Neuronal stem cell (in vitro differentiated cells): ENCODE measurements around the gene MARCHF3.
"Not testable (repeated sequence)": the region's sequence is repeated elsewhere in the genome, so short reads cannot be mapped to it uniquely, and the experiment has no call there.

Source experiments
- DNase-seq: peaks from one replicate; pipeline ENCODE4 v3.0.0-alpha.2; 2013; ENCODE audit warnings: low spot score
- H2AFZ ChIP-seq: one replicate; pipeline ENCODE4 v1.6.1; 2013; ENCODE audit warnings: mild to moderate bottlenecking, low read length, inconsistent platforms
- H2AK5ac ChIP-seq: 2 replicates; pipeline ENCODE4 v1.6.1; 2013; ENCODE audit warnings: low read depth, mild to moderate bottlenecking, inconsistent platforms, low read length, moderate library complexity, mixed read lengths
- H2BK120ac ChIP-seq: 2 replicates; pipeline ENCODE4 v1.6.1; 2013; ENCODE audit warnings: low read depth, mild to moderate bottlenecking, inconsistent platforms, low read length, moderate library complexity, mixed read lengths
- H2BK12ac ChIP-seq: one replicate; pipeline ENCODE4 v1.6.1; 2013; ENCODE audit warnings: low read length, inconsistent platforms
- H2BK15ac ChIP-seq: 2 replicates; pipeline ENCODE4 v1.6.1; 2013; ENCODE audit warnings: mild to moderate bottlenecking, low read length, inconsistent platforms, mixed read lengths
- H2BK5ac ChIP-seq: one replicate; pipeline ENCODE4 v1.6.1; 2013; ENCODE audit warnings: inconsistent platforms, mild to moderate bottlenecking, low read length, moderate library complexity
- H3K14ac ChIP-seq: one replicate; pipeline ENCODE4 v1.6.1; 2013; ENCODE audit warnings: low read length, inconsistent platforms
- H3K18ac ChIP-seq: 2 replicates; pipeline ENCODE4 v1.6.1; 2013; ENCODE audit warnings: low read length, inconsistent platforms
- H3K23ac ChIP-seq: 2 replicates; pipeline ENCODE4 v1.6.1; 2013; ENCODE audit warnings: low read depth, mild to moderate bottlenecking, mixed read lengths, low read length, inconsistent platforms; ENCODE audit not compliant: poor library complexity
- H3K27ac ChIP-seq: replicated peaks from 3 replicates; pipeline ENCODE4 v1.5.1; 2013; ENCODE audit warnings: low read length, inconsistent platforms
- H3K27me3 ChIP-seq, 3 experiments: 2 replicates each; pipeline ENCODE4 v1.6.1; 2013; ENCODE audit warnings: low read length in 3 of 3, mild to moderate bottlenecking in 2 of 3, inconsistent platforms in 1 of 3, low read depth in 1 of 3, mixed read lengths in 1 of 3, moderate library complexity in 1 of 3; ENCODE audit not compliant: control insufficient read depth in 3 of 3, insufficient read depth in 3 of 3
- H3K36me3 ChIP-seq, 2 donors: replicated peaks in 1 of 2; 2 replicates each; pipeline ENCODE4 v1.6.1; 2013; ENCODE audit warnings: low read length in 2 of 2; ENCODE audit not compliant: control insufficient read depth in 2 of 2, insufficient read depth in 2 of 2
- H3K4ac ChIP-seq: 2 replicates; pipeline ENCODE4 v1.6.1; 2013; ENCODE audit warnings: inconsistent platforms, mild to moderate bottlenecking, low read length, moderate library complexity
- H3K4me1 ChIP-seq, 2 donors: 1 replicate in 1 of 2; 2 replicates in 1 of 2; pipeline ENCODE4 v1.6.1; 2013; ENCODE audit warnings: low read length in 2 of 2, low read depth in 1 of 2; ENCODE audit not compliant: control insufficient read depth in 2 of 2, insufficient read depth in 1 of 2
- H3K4me2 ChIP-seq: one replicate; pipeline ENCODE4 v1.6.1; 2013; ENCODE audit warnings: mild to moderate bottlenecking, low read length, inconsistent platforms; ENCODE audit not compliant: insufficient read depth, poor library complexity, severe bottlenecking
- H3K4me3 ChIP-seq, 2 donors: 2 replicates each; pipeline ENCODE4 v1.5.1; 2013; ENCODE audit warnings: low read length in 2 of 2, mild to moderate bottlenecking in 2 of 2, inconsistent platforms in 1 of 2, moderate library complexity in 1 of 2
- H3K79me1 ChIP-seq: one replicate; pipeline ENCODE4 v1.6.1; 2013; ENCODE audit warnings: low read depth, mild to moderate bottlenecking, inconsistent platforms, low read length, moderate library complexity
- H3K9ac ChIP-seq: one replicate; pipeline ENCODE4 v1.6.1; 2013; ENCODE audit warnings: mild to moderate bottlenecking, low read depth, low read length, inconsistent platforms; ENCODE audit not compliant: poor library complexity
- H3K9me3 ChIP-seq, 2 donors: replicated peaks in 1 of 2; 2 replicates each; pipeline versions ENCODE3 to v1.6.1; 2013; ENCODE audit warnings: low read length in 2 of 2, mild to moderate bottlenecking in 2 of 2, inconsistent platforms in 1 of 2, low read depth in 1 of 2, mixed read lengths in 1 of 2, moderate library complexity in 1 of 2; ENCODE audit not compliant: control insufficient read depth in 2 of 2, insufficient read depth in 1 of 2
- H4K8ac ChIP-seq: one replicate; pipeline ENCODE4 v1.6.1; 2013; ENCODE audit warnings: low read depth, mild to moderate bottlenecking, inconsistent platforms, low read length, moderate library complexity
- H4K91ac ChIP-seq: one replicate; pipeline ENCODE4 v1.6.1; 2013; ENCODE audit warnings: low read length, low read depth, mild to moderate bottlenecking, inconsistent platforms; ENCODE audit not compliant: poor library complexity
- WGBS, 2 donors: extraction: QIAGEN DNeasy Blood & Tissue Kit; methylation state at CpG; one replicate each; pipeline ENCODE4 v1.1.7; 2013; ENCODE audit warnings: missing lambda C conversion rate in 2 of 2, mixed read lengths in 1 of 2; ENCODE audit not compliant: insufficient read length in 2 of 2, insufficient replicate concordance in 1 of 2; ENCODE audit errors: extremely low coverage in 2 of 2; 5-methylcytosine and 5-hydroxymethylcytosine counted together

MARCHF3 gene

GRCh38 chr5:127055880-127056653, 25.7 kb upstream of the MARCHF3 start:
- Histone ChIP-seq H4K8ac (no peak overlapping the region), H3K23ac (no peak overlapping the region), H2AK5ac (no peak overlapping the region), H2BK120ac (no peak overlapping the region), H3K9ac (no peak overlapping the region), H2AFZ (no peak overlapping the region), H3K4me2 (no peak overlapping the region), H3K36me3 (no peaks in the 10 kb centered on the region), H3K4ac (no peak overlapping the region), H3K27me3 (no peaks in the 10 kb centered on the region), H3K9me3 (peaks cover 0 to 9% of the 10 kb centered on the region in 2 donors), H2BK15ac (no peak overlapping the region), H2BK12ac (no peak overlapping the region), H2BK5ac (no peak overlapping the region), H3K14ac (no peak overlapping the region), H3K18ac (no peak overlapping the region), H3K27ac (no peak overlapping the region), H3K4me3 (no peak overlapping the region), H4K91ac (no peak overlapping the region), H3K79me1 (no peaks in the 10 kb centered on the region), H3K4me1 (no peaks in the 10 kb centered on the region)
- no CpG with 5 or more reads among the region's 3 CpGs for WGBS, 2 donors
- DNase-seq = no peak

DNA sequence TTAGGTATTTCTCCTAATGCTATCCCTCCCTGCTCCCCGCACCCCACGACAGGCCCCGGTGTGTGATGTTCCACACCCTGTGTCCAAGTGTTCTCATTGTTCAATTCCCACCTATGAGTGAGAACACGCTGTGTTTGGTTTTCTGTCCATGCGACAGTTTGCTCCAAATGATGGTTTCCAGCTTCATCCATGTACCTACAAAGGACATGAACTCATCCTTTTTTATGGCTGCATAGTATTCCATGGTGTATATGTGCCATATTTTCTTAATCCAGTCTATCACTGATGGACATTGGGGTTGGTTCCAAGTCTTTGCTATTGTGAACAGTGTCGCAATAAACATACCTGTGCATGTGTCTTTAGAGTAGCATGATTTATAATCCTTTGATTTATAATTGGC, 23.2 kb upstream of the MARCHF3 start:
- H2BK120ac ChIP-seq, H3K14ac ChIP-seq, H3K4ac ChIP-seq, H3K9me3 ChIP-seq, H4K8ac ChIP-seq, DNase-seq, H3K4me2 ChIP-seq, H3K18ac ChIP-seq, H3K36me3 ChIP-seq, H2AK5ac ChIP-seq, H2BK15ac ChIP-seq, H3K27me3 ChIP-seq, H2BK12ac ChIP-seq, H3K9ac ChIP-seq, H3K23ac ChIP-seq, H2BK5ac ChIP-seq, H3K4me1 ChIP-seq, H4K91ac ChIP-seq, H3K4me3 ChIP-seq, H3K79me1 ChIP-seq, H3K27ac ChIP-seq, H2AFZ ChIP-seq: not testable (repeated sequence)
- WGBS, 2 donors = no CpG with 5 or more reads among the region's 6 CpGs

- Histone ChIP-seq H2AK5ac (no peak overlapping the region), H3K27me3 (peaks cover 0 to 5% (median 0%) of the 10 kb centered on the region in 3 experiments), H4K91ac (no peak overlapping the region), H2BK15ac (no peak overlapping the region), H3K9ac (no peak overlapping the region), H2AFZ (no peak overlapping the region), H3K36me3 (no peaks in the 10 kb centered on the region), H3K79me1 (no peaks in the 10 kb centered on the region), H4K8ac (no peak overlapping the region), H3K14ac (no peak overlapping the region), H3K23ac (no peak overlapping the region), H3K4me2 (no peak overlapping the region), H3K4ac (no peak overlapping the region), H3K4me1 (no peaks in the 10 kb centered on the region), H3K4me3 (no peak overlapping the region), H2BK5ac (no peak overlapping the region), H2BK120ac (no peak overlapping the region), H3K9me3 (peaks cover 0 to 9% of the 10 kb centered on the region in 2 donors), H3K27ac (no peak overlapping the region), H3K18ac (no peak overlapping the region), H2BK12ac (no peak overlapping the region)
- DNase-seq = no peak
- WGBS, 2 donors = no CpG with 5 or more reads among the region's 3 CpGs
Observed at GRCh38 chr5:127053049-127053448, 22.7 kb upstream of the MARCHF3 start.

GRCh38 chr5:127051591-127051990, 21.2 kb upstream of the MARCHF3 start:
- Histone ChIP-seq H2BK5ac (no peak overlapping the region), H4K8ac (no peak overlapping the region), H3K4me2 (no peak overlapping the region), H3K14ac (no peak overlapping the region), H3K27me3 (peaks cover 0 to 14% (median 0%) of the 10 kb centered on the region in 3 experiments), H3K9me3 (peaks cover 0 to 9% of the 10 kb centered on the region in 2 donors), H3K4me3 (no peak overlapping the region), H3K36me3 (no peaks in the 10 kb centered on the region), H3K27ac (no peak overlapping the region), H2BK15ac (no peak overlapping the region), H3K4me1 (no peaks in the 10 kb centered on the region), H4K91ac (no peak overlapping the region), H2AFZ (no peak overlapping the region), H3K23ac (no peak overlapping the region), H3K9ac (no peak overlapping the region), H2BK12ac (no peak overlapping the region), H3K79me1 (no peaks in the 10 kb centered on the region), H3K4ac (no peak overlapping the region), H2BK120ac (no peak overlapping the region), H2AK5ac (no peak overlapping the region), H3K18ac (no peak overlapping the region)
- WGBS, 2 donors = no CpG with 5 or more reads among the region's 1 CpG
- no peak for DNase-seq
